ENCODE data around the gene TMEM140. TPM values are rescaled to one million over a fixed set of nuclear protein-coding genes. Genes with fewer than 3 reads are reported as not detected.

Gene TMEM140
- total and polyA plus RNA-seq, 8 donors, result 2.7 to 14.3 (median 4.7) TPM

DNA sequence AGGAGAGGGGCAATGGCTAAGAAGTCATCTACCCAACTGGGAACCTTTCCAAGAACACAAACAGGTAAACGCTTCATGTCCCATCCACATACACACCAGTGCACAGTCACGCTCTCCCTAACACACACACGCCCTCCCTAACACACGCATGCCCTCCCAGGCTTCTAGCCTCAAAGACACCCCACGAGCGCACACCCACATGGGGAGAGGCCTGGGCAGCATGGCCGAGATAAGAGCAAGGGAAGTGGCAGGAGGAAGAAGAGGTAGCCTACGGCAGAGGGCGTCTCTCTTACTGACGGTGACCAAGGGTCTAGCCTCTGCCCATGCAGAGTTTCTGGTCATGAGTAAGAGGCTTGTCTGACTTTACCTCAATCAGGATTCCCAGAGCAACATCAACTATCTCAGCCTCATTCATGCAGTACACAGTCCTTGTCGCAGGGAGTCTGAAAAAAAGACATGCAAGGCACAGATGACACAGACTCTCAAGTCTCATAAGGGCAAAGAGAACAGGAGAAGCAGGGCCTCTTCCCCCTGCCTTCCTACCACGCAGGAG is 19.6 kb downstream of the TMEM140 start:
- Histone ChIP-seq H3K27me3 (no peaks in the 10 kb centered on the region), H3K27ac (peak overlapping the region in 2 of 4 donors; percentile 41 to 48), H3K9me3 (no peaks in the 10 kb centered on the region), H3K36me3 (peaks cover 0 to 28% (median 0%) of the 10 kb centered on the region in 3 donors), H3K4me1 (peaks cover 5 to 18% (median 13%) of the 10 kb centered on the region in 3 donors), H3K4me3 (no peak overlapping the region)
- DNase-seq, result no peak
- TF ChIP-seq, protein P1, sequence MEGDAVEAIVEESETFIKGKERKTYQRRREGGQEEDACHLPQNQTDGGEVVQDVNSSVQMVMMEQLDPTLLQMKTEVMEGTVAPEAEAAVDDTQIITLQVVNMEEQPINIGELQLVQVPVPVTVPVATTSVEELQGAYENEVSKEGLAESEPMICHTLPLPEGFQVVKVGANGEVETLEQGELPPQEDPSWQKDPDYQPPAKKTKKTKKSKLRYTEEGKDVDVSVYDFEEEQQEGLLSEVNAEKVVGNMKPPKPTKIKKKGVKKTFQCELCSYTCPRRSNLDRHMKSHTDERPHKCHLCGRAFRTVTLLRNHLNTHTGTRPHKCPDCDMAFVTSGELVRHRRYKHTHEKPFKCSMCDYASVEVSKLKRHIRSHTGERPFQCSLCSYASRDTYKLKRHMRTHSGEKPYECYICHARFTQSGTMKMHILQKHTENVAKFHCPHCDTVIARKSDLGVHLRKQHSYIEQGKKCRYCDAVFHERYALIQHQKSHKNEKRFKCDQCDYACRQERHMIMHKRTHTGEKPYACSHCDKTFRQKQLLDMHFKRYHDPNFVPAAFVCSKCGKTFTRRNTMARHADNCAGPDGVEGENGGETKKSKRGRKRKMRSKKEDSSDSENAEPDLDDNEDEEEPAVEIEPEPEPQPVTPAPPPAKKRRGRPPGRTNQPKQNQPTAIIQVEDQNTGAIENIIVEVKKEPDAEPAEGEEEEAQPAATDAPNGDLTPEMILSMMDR (IDR thresholded peaks at IDR 0.05), result no peak
- 83 to 87% methylated on average over 12 of the region's 12 CpGs for WGBS, 2 donors
- ATAC-seq, result no peak
- intact Hi-C loops (cut with DNase I), result loop anchor here in 2 of 3 donors (10.0 kb wide), 2 partner anchors 173 to 183 kb away; partner anchors contain the start of gene AGBL3 (in 1 of the 2)
- FAIRE-seq, result no peak

DNA sequence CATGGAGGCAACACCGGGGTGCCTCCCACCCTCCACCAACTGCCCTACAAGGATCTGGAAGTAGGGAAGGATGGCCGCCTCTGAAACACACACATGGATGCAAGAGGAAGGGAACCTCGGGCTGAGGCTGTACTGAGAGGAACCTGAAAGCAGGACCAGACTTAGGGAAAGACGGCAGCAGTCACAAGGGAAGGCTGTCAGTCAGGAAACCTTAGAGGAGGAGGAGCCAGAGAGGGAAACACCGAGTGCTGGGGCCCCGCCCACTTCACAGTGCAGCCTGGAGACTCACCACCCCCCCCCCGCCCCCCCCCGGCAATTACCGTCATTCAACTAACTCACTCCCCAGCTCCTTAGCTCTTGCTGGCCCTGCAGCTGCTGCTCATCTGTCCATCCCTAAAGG is 20.1 kb downstream of the TMEM140 start:
- H3K9me3 ChIP-seq, result no peaks in the 10 kb centered on the region
- no peak for ATAC-seq
- WGBS, 2 donors, result 58 to 69% methylated on average over 6 to 8 of the region's 9 CpGs
- intact Hi-C loops (cut with DNase I), result loop anchor here in 2 of 3 donors (10.0 kb wide), 2 partner anchors 173 to 183 kb away; partner anchors contain the start of gene AGBL3 (in 1 of the 2)
- H3K4me3 ChIP-seq, result no peak overlapping the region
- peaks cover 5 to 18% (median 13%) of the 10 kb centered on the region in 3 donors for H3K4me1 ChIP-seq
- FAIRE-seq, result no peak
- H3K27me3 ChIP-seq, result no peaks in the 10 kb centered on the region
- TF ChIP-seq, protein P1 (IDR thresholded peaks at IDR 0.05), result no peak
- no peak for DNase-seq
- H3K36me3 ChIP-seq, result peaks cover 0 to 28% (median 0%) of the 10 kb centered on the region in 3 donors
- peak overlapping the region in 2 of 4 donors; percentile 41 to 48 for H3K27ac ChIP-seq

DNA sequence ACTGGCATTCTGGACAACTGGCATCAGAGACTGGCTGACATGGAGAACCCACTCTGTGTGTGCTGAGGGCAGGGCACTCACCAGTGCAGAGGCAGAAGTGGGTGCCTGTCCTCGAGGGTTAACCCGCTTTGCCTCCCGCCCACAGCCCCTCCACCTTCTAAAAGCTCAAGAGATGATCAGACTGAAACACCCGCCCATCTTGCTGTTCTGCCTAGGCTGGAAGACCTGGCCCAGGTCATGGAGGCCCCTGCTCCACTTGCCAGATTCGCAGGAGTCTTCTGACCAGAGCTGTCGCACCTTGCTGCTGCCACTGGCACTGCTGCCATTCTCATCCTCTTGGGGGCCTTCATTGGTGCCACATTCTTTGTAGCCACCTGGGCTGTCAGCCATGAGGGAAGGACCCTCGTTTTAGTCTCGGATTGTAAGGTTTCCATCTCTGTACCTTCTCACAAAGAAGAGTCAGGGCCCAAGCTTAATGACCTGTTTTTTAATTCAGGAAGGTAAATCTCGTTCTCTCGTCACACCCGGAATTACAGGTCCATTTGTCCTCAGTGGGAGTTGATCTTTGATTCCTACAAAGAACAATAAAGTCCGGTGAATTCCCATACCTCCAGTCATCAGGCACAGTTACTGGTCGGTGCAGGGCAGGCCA is 20.7 kb downstream of the TMEM140 start:
- no peaks in the 10 kb centered on the region for H3K27me3 ChIP-seq
- peaks cover 0 to 28% (median 0%) of the 10 kb centered on the region in 3 donors for H3K36me3 ChIP-seq
- H3K4me1 ChIP-seq, result peaks cover 5 to 18% (median 13%) of the 10 kb centered on the region in 3 donors
- H3K4me3 ChIP-seq, result peak overlapping the region in 2 of 4 donors; percentile 79 to 96
- DNase-seq (no peak), ATAC-seq (no peak), FAIRE-seq (no peak)
- TF ChIP-seq, protein P1 (IDR thresholded peaks at IDR 0.05), result no peak
- no peaks in the 10 kb centered on the region for H3K9me3 ChIP-seq
- 86 to 89% methylated on average over 13 of the region's 13 CpGs for WGBS, 2 donors
- intact Hi-C loops (cut with DNase I), result loop anchor here in 2 of 3 donors (10.0 kb wide), 2 partner anchors 174 to 184 kb away; partner anchors contain the start of gene AGBL3 (in 1 of the 2)
- H3K27ac ChIP-seq, result peak overlapping the region in 2 of 4 donors; percentile 96 to 99

DNA sequence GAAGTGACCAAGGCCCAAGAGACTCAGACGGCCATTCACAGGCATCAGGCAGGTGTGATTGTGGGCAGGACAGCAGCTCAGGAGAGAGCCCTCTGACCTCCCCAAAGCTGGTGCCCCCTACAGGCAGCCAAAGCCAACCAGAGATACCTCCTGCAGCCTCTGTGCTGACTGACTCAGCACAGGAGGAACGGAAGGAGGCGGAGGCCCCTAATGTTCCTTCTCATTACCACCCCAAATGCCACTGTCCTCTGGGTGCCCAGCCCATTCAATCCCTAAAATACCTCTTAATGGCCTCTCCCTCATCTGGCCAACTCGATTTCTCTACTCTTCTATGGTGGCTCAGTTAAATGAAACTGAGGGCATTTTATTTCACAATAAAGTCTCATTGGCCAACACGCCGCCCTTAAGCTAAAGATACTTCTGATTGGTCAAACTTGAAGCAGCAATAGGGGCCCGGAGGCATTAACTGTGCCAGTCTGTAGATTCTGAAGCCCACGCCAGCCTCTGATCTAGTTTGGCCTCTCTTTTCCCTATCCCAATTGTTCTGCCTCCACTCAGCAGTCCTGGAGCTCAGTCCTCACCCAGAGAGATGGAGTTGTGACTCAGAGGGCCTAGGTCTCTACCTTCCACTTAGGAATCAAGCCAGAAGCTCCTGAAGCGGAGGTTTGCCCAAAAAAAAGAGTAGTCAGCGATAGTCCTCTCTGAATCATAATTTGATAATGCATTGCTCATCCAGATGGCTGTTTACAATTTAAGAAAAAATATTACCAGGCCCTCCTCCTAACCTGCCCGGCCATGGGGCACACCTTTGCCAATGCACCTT is 21.5 kb downstream of the TMEM140 start:
- TF ChIP-seq, protein P1 (IDR thresholded peaks at IDR 0.05), result no peak
- DNase-seq, result no peak
- intact Hi-C loops (cut with DNase I), result loop anchor here in 2 of 3 donors (10.0 kb wide), 2 partner anchors 175 to 185 kb away; partner anchors contain the start of gene AGBL3 (in 1 of the 2)
- Histone ChIP-seq H3K27ac (peak overlapping the region; percentile 95 to 99 (median 96)), H3K27me3 (no peaks in the 10 kb centered on the region), H3K36me3 (peaks cover 0 to 28% (median 0%) of the 10 kb centered on the region in 3 donors), H3K4me3 (peak overlapping the region; percentile 79 to 97 (median 93)), H3K9me3 (no peaks in the 10 kb centered on the region), H3K4me1 (peaks cover 5 to 18% (median 13%) of the 10 kb centered on the region in 3 donors)
- ATAC-seq, result peak in 2 of 4 donors; percentile 3 to 4
- no peak for FAIRE-seq
- WGBS, 2 donors, result 41 to 45% methylated on average over 11 of the region's 11 CpGs
